Heart right ventricle (tissue), 16 donors: ENCODE data around the gene SOCS7. TPM values are rescaled to one million over a fixed set of nuclear protein-coding genes. Genes with fewer than 3 reads are reported as not detected.

Source experiments
- ATAC-seq, 8 donors: fragments of 200-7000 bp; cut with Tn5 transposase; one replicate each; pipeline ENCODE4 v1.9.1; 2020; ENCODE audit warnings: mild to moderate bottlenecking in 8 of 8, moderate library complexity in 8 of 8, moderate number of reproducible peaks in 1 of 8
- DNase-seq, 2 donors: peaks; one replicate each; pipeline ENCODE4 v3.0.0-alpha.2; 2020
- H3K27ac ChIP-seq, 10 donors: fragments of 200-600 bp; sonication (generic) in 2 of 10; one replicate each; pipeline versions ENCODE4 v1.5.0 to v1.8.0; 2020 to 2022; ENCODE audit warnings: mild to moderate bottlenecking in 3 of 10
- H3K27me3 ChIP-seq, 7 donors: fragments of 200-600 bp; one replicate each; pipeline ENCODE4 v1.8.0; 2021 to 2022; ENCODE audit warnings: mild to moderate bottlenecking in 2 of 7
- H3K36me3 ChIP-seq, 9 donors: fragments of 200-600 bp; sonication (generic) in 1 of 9; one replicate each; pipeline versions ENCODE4 v1.5.0 to v1.8.0; 2020 to 2022; ENCODE audit warnings: mild to moderate bottlenecking in 2 of 9
- H3K4me1 ChIP-seq, 9 donors: fragments of 200-600 bp; sonication (generic) in 1 of 9; one replicate each; pipeline versions ENCODE4 v1.5.0 to v1.8.0; 2020 to 2022; ENCODE audit warnings: mild to moderate bottlenecking in 4 of 9
- H3K4me3 ChIP-seq, 10 donors: fragments of 200-600 bp; sonication (generic) in 2 of 10; one replicate each; pipeline versions ENCODE4 v1.5.0 to v1.8.0; 2020 to 2022; ENCODE audit warnings: mild to moderate bottlenecking in 7 of 10, moderate library complexity in 2 of 10
- H3K9me3 ChIP-seq, 11 donors: fragments of 200-600 bp in 10 of 11; sonication (generic) in 2 of 11; one replicate each; pipeline versions ENCODE4 v1.5.0 to v1.8.0; 2013 to 2022; ENCODE audit warnings: mild to moderate bottlenecking in 2 of 11, control low read depth in 1 of 11, moderate library complexity in 1 of 11
- CTCF ChIP-seq, 9 donors: fragments of 200-600 bp; sonication (generic) in 2 of 9; IDR thresholded peaks; one replicate each; pipeline versions ENCODE4 v1.5.0 to v1.8.0; 2021 to 2022; ENCODE audit warnings: antibody characterized with exemption in 9 of 9, mild to moderate bottlenecking in 5 of 9, moderate library complexity in 1 of 9
- WGBS, 2 donors: extraction: QIAGEN DNeasy Blood & Tissue Kit; methylation state at CpG; one replicate each; pipeline ENCODE4 v1.1.7; 2013; ENCODE audit warnings: inconsistent platforms in 1 of 2; 5-methylcytosine and 5-hydroxymethylcytosine counted together
- intact Hi-C, 10 donors: fragments of 100-400 bp; cut with DNase I; formaldehyde crosslinking; loops; one replicate each; pipeline versions ENCODE4 v1.11.1 to v1.14.2; 2022
- polyA plus RNA-seq, 2 donors: library from polyadenylated mRNA; stranded (reverse); fragments of 200-250 nt; gene quantifications; one replicate each; pipeline ENCODE4 v1.2.3, GENCODE V29; 2013
- total RNA-seq, 10 donors: library from RNA; stranded (reverse); fragmentation: NEBNext Ultra II Directional in 3 of 10; extraction: Animal tissue kit (Norgen Biotek cat#: 25700) in 3 of 10; gene quantifications; one replicate each; pipeline versions ENCODE4 v1.2.1 to v1.2.4, GENCODE V29; 2021 to 2023
- donor health status: Arrhythmogenic right ventricular cardiomyopathy.
- donor health status: ischemic (EF 13 %, LVEDD 7.1; RV severe dilation, severe dysfunction).
- donor health status: healthy with polysubstance abuse.
- donor health status: DM: no; HTN: yes; CAD: no.
- donor health status: DM: no; HTN: no; CAD: no.
- donor health status: ischemic (EF 25% LVEDD 6.9; RV normal size, moderate dysfunction).
- donor health status: ischemic (EF 25% LVEDD 5.7; RV mildly dilated, moderate dysfunction).
- donor health status: healthy.
- donor health status: DM: yes; HTN: yes; CAD: no.
- donor health status: Ischemic cardiomyopathy.
- donor health status: ischemic (EF 35%, LVEDD 5.7; RV mildly dilated, moderate dysfunction).
- donor health status: nonischemic (EF 11% LVEDD 7.7; RV severe dilation, severe dysfunction).
- donor health status: DM: yes; HTN: yes; CAD: no.
- donor health status: PGD.
- donor health status: ischemic (EF 29% LVEDD 5.4; RV normal size, mild dysfunction).
- donor health status: nonischemic (EF 23%, LVEDD 6.1; RV moderate dilation, normal function).

The SOCS7 gene
- total and polyA plus RNA-seq, 12 donors = 2.9 to 23.8 (median 15.1) TPM

- H3K27me3 ChIP-seq = peaks cover 0 to 27% (median 0%) of the 10 kb centered on the region in 7 donors
- H3K4me3 ChIP-seq = peak overlapping the region in 3 of 10 donors; percentile 26 to 42 (median 35)
- WGBS, 2 donors = 82 to 83% methylated on average over 6 of the region's 6 CpGs
- H3K27ac ChIP-seq = peak overlapping the region in 9 of 10 donors; percentile 81 to 91 (median 87)
- intact Hi-C loops = no loop called here
- no peak for TF ChIP-seq CTCF (IDR thresholded peaks at IDR 0.05)
- H3K36me3 ChIP-seq = peaks cover 0 to 3% (median 0%) of the 10 kb centered on the region in 9 donors
- no peak for ATAC-seq
- no peaks in the 10 kb centered on the region for H3K9me3 ChIP-seq
- peaks cover 37 to 94% (median 87%) of the 10 kb centered on the region in 9 donors for H3K4me1 ChIP-seq
- DNase-seq = no peak
Observed at GRCh38 chr17:38452719-38453118, 101.1 kb downstream of the SOCS7 start.

- Histone ChIP-seq H3K27ac (peak overlapping the region; percentile 75 to 94 (median 86)), H3K4me1 (peaks cover 33 to 94% (median 82%) of the 10 kb centered on the region in 9 donors), H3K27me3 (peaks cover 0 to 27% (median 0%) of the 10 kb centered on the region in 7 donors), H3K4me3 (peak overlapping the region; percentile 18 to 61 (median 50)), H3K36me3 (peaks cover 0 to 15% (median 11%) of the 10 kb centered on the region in 9 donors), H3K9me3 (no peaks in the 10 kb centered on the region)
- intact Hi-C loops = no loop called here
- 1% methylated on average over 27 to 44 of the region's 44 CpGs for WGBS, 2 donors
- peak in 1 of 2 donors; percentile 57 for DNase-seq
- TF ChIP-seq CTCF (IDR thresholded peaks at IDR 0.05) = no peak
- peak in 2 of 8 donors; percentile 2 to 7 for ATAC-seq
Observed at GRCh38 chr17:38453951-38454421, 102.3 kb downstream of the SOCS7 start.

- H3K9me3 ChIP-seq = no peaks in the 10 kb centered on the region
- H3K4me1 ChIP-seq = peaks cover 30 to 94% (median 82%) of the 10 kb centered on the region in 9 donors
- ATAC-seq (peak; percentile 60 to 90 (median 74)), DNase-seq (peak; percentile 85 to 90)
- H3K4me3 ChIP-seq = peak overlapping the region; percentile 18 to 61 (median 50)
- H3K36me3 ChIP-seq = peaks cover 0 to 21% (median 11%) of the 10 kb centered on the region in 9 donors
- intact Hi-C loops = no loop called here
- peak overlapping the region; percentile 75 to 94 (median 86) for H3K27ac ChIP-seq
- no peak for TF ChIP-seq CTCF (IDR thresholded peaks at IDR 0.05)
- 14 to 15% methylated on average over 12 of the region's 12 CpGs for WGBS, 2 donors
- H3K27me3 ChIP-seq = peaks cover 0 to 27% (median 0%) of the 10 kb centered on the region in 7 donors
Observed at GRCh38 chr17:38454532-38454931, 102.9 kb downstream of the SOCS7 start.

Other genes starting within 250 kb of the SOCS7 start
- gene TBC1D3E, start 223.9 kb upstream of the SOCS7 start, total RNA-seq = not detected
- gene TBC1D3E, start 223.9 kb upstream of the SOCS7 start, polyA plus RNA-seq = under 1 TPM in 1 of 2 donors, not detected in 1; 0.03 TPM
- gene TBC1D3, start 159.3 kb upstream of the SOCS7 start, total RNA-seq = 1 to 10 TPM in 2 of 10 donors, not detected in 8; 1.9 to 2.8 TPM
- gene TBC1D3, start 159.3 kb upstream of the SOCS7 start, polyA plus RNA-seq = under 1 TPM in 1 of 2 donors, not detected in 1; 0.03 TPM
- gene MRPL45, start 54.7 kb upstream of the SOCS7 start, total RNA-seq = 10 to 100 TPM; 36.1 to 44.6 (median 39.9) TPM
- gene MRPL45, start 54.7 kb upstream of the SOCS7 start, polyA plus RNA-seq = 10 to 100 TPM; 16.0 to 28.2 TPM
- gene GPR179, start 7.9 kb upstream of the SOCS7 start, total RNA-seq = under 1 TPM in 8 of 10 donors, not detected in 2; 0.02 to 0.09 (median 0.06) TPM
- gene GPR179, start 7.9 kb upstream of the SOCS7 start, polyA plus RNA-seq = under 1 TPM; under 0.01 to 0.22 TPM
- 10 to 100 TPM; 48.3 to 78.4 (median 68.0) TPM for gene ARHGAP23, start 76.6 kb downstream of the SOCS7 start, total RNA-seq
- 10 to 100 TPM; 31.5 to 33.2 TPM for gene ARHGAP23, start 76.6 kb downstream of the SOCS7 start, polyA plus RNA-seq